GM12874 (cell line): ENCODE measurements around the gene ZNF324B.

Source experiments
- CTCF ChIP-seq: IDR thresholded peaks from 2 replicates; pipeline ENCODE4 v1.5.1; 2011; ENCODE audit warnings: low read depth, mild to moderate bottlenecking, control low read depth, low read length, moderate library complexity; ENCODE audit not compliant: insufficient read depth

Gene ZNF324B

GRCh38 chr19:58480831-58481230 is 29.4 kb downstream of the ZNF324B start:
- no peak for TF ChIP-seq CTCF

- no peak for TF ChIP-seq CTCF
These were observed 30.9 kb downstream of the ZNF324B start for GRCh38 chr19:58482372-58482771.

GRCh38 chr19:58483776-58484175 is 32.4 kb downstream of the ZNF324B start:
- TF ChIP-seq CTCF = no peak

- TF ChIP-seq CTCF = no peak
These were observed 40.0 kb downstream of the ZNF324B start for GRCh38 chr19:58491393-58491792.

- TF ChIP-seq CTCF = no peak
These were observed 40.8 kb downstream of the ZNF324B start for GRCh38 chr19:58492265-58492664.

- TF ChIP-seq CTCF = no peak
These were observed 46.3 kb downstream of the ZNF324B start for GRCh38 chr19:58497634-58498170.

- no peak for TF ChIP-seq CTCF
These were observed 47.0 kb downstream of the ZNF324B start for GRCh38 chr19:58498316-58499020.
